Measurements from ENCODE around the gene YJEFN3.
A peak's percentile ranks its signal among the peaks of the same experiment; 100 is the strongest.

The YJEFN3 gene

GRCh38 chr19:19490214-19490968, 38.3 kb upstream of the YJEFN3 start:
- Histone ChIP-seq H3K4me3 (ENCODE audit: low read depth, low read length) (no peak overlapping the region), H3K4me1 (ENCODE audit: control insufficient read depth, insufficient read depth, low read length) (peaks cover 11% of the 10 kb centered on the region), H3K9me3 (ENCODE audit: control insufficient read depth, insufficient read depth, low read depth, low read length) (no peaks in the 10 kb centered on the region), H3K27ac (ENCODE audit: extremely low read depth, low read depth, low read length) (no peak overlapping the region), H3K36me3 (ENCODE audit: control insufficient read depth in 2 of 2, insufficient read depth in 1 of 2, low read length in 2 of 2) (peaks cover 0 to 46% of the 10 kb centered on the region in 2 experiments; a peak in 2 of 3 replicates)
- POLR2A ChIA-PET: interaction anchor here (0.9 to 2.0 kb wide), 4 partner anchors 85 to 148 kb away, joined by 3 to 10 read pairs (median 5); partner anchors contain the start of gene GATAD2A
- TF ChIP-seq ZNF335 (tag by site-specific recombination; conservative IDR thresholded peaks at IDR 0.05) (peak; percentile 41; the same call in 1 of the 2 replicates), SCRT1 (tag by site-specific recombination; IDR thresholded peaks at IDR 0.05; ENCODE audit: borderline replicate concordance) (no peak), ZNF626 (tag by site-specific recombination; IDR thresholded peaks at IDR 0.05) (no peak), ZNF10 (tag by site-specific recombination; IDR thresholded peaks at IDR 0.05) (peak; percentile 45), ZNF600 (tag by site-specific recombination; IDR thresholded peaks at IDR 0.05) (peak; percentile 73), GLIS1 (tag by site-specific recombination; IDR thresholded peaks at IDR 0.05) (0 out of 2 replicates have a peak, but pooled peaks have one; percentile 29), ZNF654 (tag by site-specific recombination; IDR thresholded peaks at IDR 0.05; ENCODE audit: low read depth) (peak; percentile 74), ZNF660 (tag by site-specific recombination; IDR thresholded peaks at IDR 0.05) (peak; percentile 34; the same call in 1 of the 2 replicates), CTCF (tag by site-specific recombination; IDR thresholded peaks at IDR 0.05) (peak; percentile 60)
- CTCF ChIA-PET: interaction anchor here (0.5 to 2.7 kb wide), 43 partner anchors 9 to 470 kb away, joined by 3 to 49 read pairs (median 4); partner anchors contain the start of genes GATAD2A and GMIP

- peaks cover 11% of the 10 kb centered on the region for H3K4me1 ChIP-seq (ENCODE audit: control insufficient read depth, insufficient read depth, low read length)
- H3K27ac ChIP-seq (ENCODE audit: extremely low read depth, low read depth, low read length): no peak overlapping the region
- POLR2A ChIA-PET: no interaction called here
- peaks cover 0 to 54% of the 10 kb centered on the region in 2 experiments; a peak in 2 of 3 replicates for H3K36me3 ChIP-seq (ENCODE audit: control insufficient read depth in 2 of 2, insufficient read depth in 1 of 2, low read length in 2 of 2)
- TF ChIP-seq ZNF146 (tag by site-specific recombination; IDR thresholded peaks at IDR 0.05) (no peak), ZNF138 (tag by site-specific recombination; IDR thresholded peaks at IDR 0.05; ENCODE audit: borderline replicate concordance) (no peak), ZNF223 (tag by site-specific recombination; IDR thresholded peaks at IDR 0.05) (no peak), PRDM10 (tag by site-specific recombination; IDR thresholded peaks at IDR 0.05) (no peak)
- CTCF ChIA-PET: interaction anchor here (0.5 to 2.7 kb wide), 23 partner anchors 13 to 346 kb away, joined by 3 to 49 read pairs (median 6); partner anchors contain the start of genes GATAD2A and GMIP
- H3K9me3 ChIP-seq (ENCODE audit: control insufficient read depth, insufficient read depth, low read depth, low read length): no peaks in the 10 kb centered on the region
- no peak overlapping the region for H3K4me3 ChIP-seq (ENCODE audit: low read depth, low read length)
Measured at GRCh38 chr19:19491321-19492025, 37.2 kb upstream of the YJEFN3 start.
